Hepatocyte (in vitro differentiated cells): ENCODE data around the gene KIAA0930.

Experiments
- CTCF ChIP-seq: fragments of 200-600 bp; sonication (generic); IDR thresholded peaks from 2 replicates; pipeline ENCODE4 v1.5.1; 2016; ENCODE audit warnings: antibody characterized with exemption, mild to moderate bottlenecking; ENCODE audit not compliant: poor library complexity
- EZH2 ChIP-seq: fragments of 200-600 bp; sonication (generic); IDR thresholded peaks from 2 replicates; pipeline ENCODE4 v1.6.1; 2016; ENCODE audit warnings: antibody characterized with exemption, mild to moderate bottlenecking, borderline replicate concordance
- EZH2phosphoT487 ChIP-seq: fragments of 200-600 bp; sonication (generic); IDR thresholded peaks from one replicate; pipeline ENCODE4 v1.6.1; 2018; ENCODE audit warnings: antibody characterized with exemption, mild to moderate bottlenecking, low read depth, moderate library complexity; ENCODE audit not compliant: unreplicated experiment, severe bottlenecking

- TF ChIP-seq CTCF (peak; percentile 93), EZH2 (no peak), EZH2phosphoT487 (no peak)
Measured at GRCh38 chr22:45268958-45269844, 28.5 kb upstream of the KIAA0930 start.
